WTC11 (cell line): ENCODE measurements around the gene PPM1L.

Source experiments
- MYBL2 ChIP-seq: sonication (generic); formaldehyde crosslinking; IDR thresholded peaks from 2 replicates; pipeline ENCODE4 v1.8.1; 2023; ENCODE audit warnings: mild to moderate bottlenecking, moderate library complexity, missing genetic modification reagents
- SP1 ChIP-seq: sonication (generic); formaldehyde crosslinking; conservative IDR thresholded peaks from 2 replicates; pipeline ENCODE4 v1.8.1; 2022; ENCODE audit warnings: missing genetic modification reagents
- TF ChIP-seq, protein P1 (sequence below): fragments of 200-600 bp; IDR thresholded peaks from 2 replicates; pipeline ENCODE4 v1.8.0; 2022; ENCODE audit warnings: antibody characterized with exemption

DNA sequence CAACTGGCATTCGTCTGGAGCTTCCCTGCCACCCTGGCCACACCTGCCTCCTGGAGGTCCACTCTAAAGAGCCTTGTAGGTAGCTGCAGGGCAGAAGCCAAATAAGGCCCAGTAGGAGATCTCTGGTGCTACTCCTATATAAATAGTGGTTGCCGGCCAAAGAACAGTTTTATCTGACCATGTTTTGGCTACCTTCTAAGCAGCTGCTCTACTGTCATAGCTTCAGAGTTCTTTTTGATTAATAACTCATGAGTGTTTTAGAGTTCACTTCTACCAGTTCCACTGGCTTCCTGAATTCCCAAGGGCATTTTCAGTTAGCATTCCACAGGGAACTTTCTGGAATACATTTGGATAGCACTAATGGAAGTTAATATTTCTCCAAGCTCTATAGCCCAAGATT is 194.5 kb downstream of the PPM1L start:
- no peak for TF ChIP-seq SP1
- TF ChIP-seq, protein P1, sequence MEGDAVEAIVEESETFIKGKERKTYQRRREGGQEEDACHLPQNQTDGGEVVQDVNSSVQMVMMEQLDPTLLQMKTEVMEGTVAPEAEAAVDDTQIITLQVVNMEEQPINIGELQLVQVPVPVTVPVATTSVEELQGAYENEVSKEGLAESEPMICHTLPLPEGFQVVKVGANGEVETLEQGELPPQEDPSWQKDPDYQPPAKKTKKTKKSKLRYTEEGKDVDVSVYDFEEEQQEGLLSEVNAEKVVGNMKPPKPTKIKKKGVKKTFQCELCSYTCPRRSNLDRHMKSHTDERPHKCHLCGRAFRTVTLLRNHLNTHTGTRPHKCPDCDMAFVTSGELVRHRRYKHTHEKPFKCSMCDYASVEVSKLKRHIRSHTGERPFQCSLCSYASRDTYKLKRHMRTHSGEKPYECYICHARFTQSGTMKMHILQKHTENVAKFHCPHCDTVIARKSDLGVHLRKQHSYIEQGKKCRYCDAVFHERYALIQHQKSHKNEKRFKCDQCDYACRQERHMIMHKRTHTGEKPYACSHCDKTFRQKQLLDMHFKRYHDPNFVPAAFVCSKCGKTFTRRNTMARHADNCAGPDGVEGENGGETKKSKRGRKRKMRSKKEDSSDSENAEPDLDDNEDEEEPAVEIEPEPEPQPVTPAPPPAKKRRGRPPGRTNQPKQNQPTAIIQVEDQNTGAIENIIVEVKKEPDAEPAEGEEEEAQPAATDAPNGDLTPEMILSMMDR = no peak
- no peak for TF ChIP-seq MYBL2 (CRISPR knock-in tag)
